ENCODE measurements around the gene ETHE1. TPM values are rescaled to one million over a fixed set of nuclear protein-coding genes. Genes with fewer than 3 reads are reported as not detected.

ETHE1 gene
- polyA plus RNA-seq, 3 donors: 21.8 to 33.8 (median 28.7) TPM

- DNase-seq (ENCODE audit: extremely low read depth in 1 of 11, low read depth in 9 of 11, low spot score in 4 of 11): no peak
These were observed 65.7 kb downstream of the ETHE1 start for GRCh38 chr19:43461303-43461702.

- DNase-seq (ENCODE audit: extremely low read depth in 1 of 11, low read depth in 9 of 11, low spot score in 4 of 11): no peak
These were observed 66.5 kb downstream of the ETHE1 start for GRCh38 chr19:43460362-43461016.

GRCh38 chr19:43457809-43458208 is 69.2 kb downstream of the ETHE1 start:
- no peak for DNase-seq (ENCODE audit: extremely low read depth in 1 of 11, low read depth in 9 of 11, low spot score in 4 of 11)

Other genes starting within 250 kb of the ETHE1 start
- under 1 TPM; 0.15 to 0.50 (median 0.20) TPM for gene CD177, start 173.5 kb downstream of the ETHE1 start, polyA plus RNA-seq (ENCODE audit: insufficient read length in 3 of 3)
- not detected for gene TEX101, start 112.3 kb downstream of the ETHE1 start, polyA plus RNA-seq (ENCODE audit: insufficient read length in 3 of 3)
- gene LYPD3, start 61.6 kb downstream of the ETHE1 start, polyA plus RNA-seq (ENCODE audit: insufficient read length in 3 of 3): 10 to 100 TPM in 1 of 3 donors, 1 to 10 TPM in 2; 1.8 to 13.2 (median 3.1) TPM
- gene PHLDB3, start 22.5 kb downstream of the ETHE1 start, polyA plus RNA-seq (ENCODE audit: insufficient read length in 3 of 3): 10 to 100 TPM in 1 of 3 donors, 1 to 10 TPM in 2; 4.9 to 14.5 (median 9.3) TPM
- 1 to 10 TPM; 2.3 to 3.3 (median 2.4) TPM for gene ZNF575, start 6.0 kb upstream of the ETHE1 start, polyA plus RNA-seq (ENCODE audit: insufficient read length in 3 of 3)
- 10 to 100 TPM; 61.0 to 81.4 (median 73.1) TPM for gene XRCC1, start 48.3 kb upstream of the ETHE1 start, polyA plus RNA-seq (ENCODE audit: insufficient read length in 3 of 3)
- 10 to 100 TPM; 16.6 to 19.1 (median 17.7) TPM for gene PINLYP, start 48.6 kb upstream of the ETHE1 start, polyA plus RNA-seq (ENCODE audit: insufficient read length in 3 of 3)
- 10 to 100 TPM; 15.8 to 19.8 (median 16.2) TPM for gene IRGQ, start 68.9 kb upstream of the ETHE1 start, polyA plus RNA-seq (ENCODE audit: insufficient read length in 3 of 3)
- 10 to 100 TPM; 11.0 to 13.8 (median 13.3) TPM for gene ZNF576, start 69.4 kb upstream of the ETHE1 start, polyA plus RNA-seq (ENCODE audit: insufficient read length in 3 of 3)
- 1 to 10 TPM in 1 of 3 donors, under 1 TPM in 2; 0.67 to 2.1 (median 0.70) TPM for gene SRRM5, start 84.9 kb upstream of the ETHE1 start, polyA plus RNA-seq (ENCODE audit: insufficient read length in 3 of 3)
- gene ZNF428, start 92.4 kb upstream of the ETHE1 start, polyA plus RNA-seq (ENCODE audit: insufficient read length in 3 of 3): 100 to 1,000 TPM in 2 of 3 donors, 10 to 100 TPM in 1; 79.5 to 128 (median 101) TPM
- gene CADM4, start 112.6 kb upstream of the ETHE1 start, polyA plus RNA-seq (ENCODE audit: insufficient read length in 3 of 3): 10 to 100 TPM; 42.9 to 59.2 (median 50.2) TPM
- 10 to 100 TPM in 1 of 3 donors, 1 to 10 TPM in 2; 7.9 to 13.5 (median 10.0) TPM for gene PLAUR, start 143.0 kb upstream of the ETHE1 start, polyA plus RNA-seq (ENCODE audit: insufficient read length in 3 of 3)
- gene IRGC, start 188.9 kb upstream of the ETHE1 start, polyA plus RNA-seq (ENCODE audit: insufficient read length in 3 of 3): not detected
- 10 to 100 TPM; 45.3 to 64.3 (median 53.6) TPM for gene SMG9, start 227.8 kb upstream of the ETHE1 start, polyA plus RNA-seq (ENCODE audit: insufficient read length in 3 of 3)